ENCODE data around the gene CCL17.

Gene CCL17

DNA sequence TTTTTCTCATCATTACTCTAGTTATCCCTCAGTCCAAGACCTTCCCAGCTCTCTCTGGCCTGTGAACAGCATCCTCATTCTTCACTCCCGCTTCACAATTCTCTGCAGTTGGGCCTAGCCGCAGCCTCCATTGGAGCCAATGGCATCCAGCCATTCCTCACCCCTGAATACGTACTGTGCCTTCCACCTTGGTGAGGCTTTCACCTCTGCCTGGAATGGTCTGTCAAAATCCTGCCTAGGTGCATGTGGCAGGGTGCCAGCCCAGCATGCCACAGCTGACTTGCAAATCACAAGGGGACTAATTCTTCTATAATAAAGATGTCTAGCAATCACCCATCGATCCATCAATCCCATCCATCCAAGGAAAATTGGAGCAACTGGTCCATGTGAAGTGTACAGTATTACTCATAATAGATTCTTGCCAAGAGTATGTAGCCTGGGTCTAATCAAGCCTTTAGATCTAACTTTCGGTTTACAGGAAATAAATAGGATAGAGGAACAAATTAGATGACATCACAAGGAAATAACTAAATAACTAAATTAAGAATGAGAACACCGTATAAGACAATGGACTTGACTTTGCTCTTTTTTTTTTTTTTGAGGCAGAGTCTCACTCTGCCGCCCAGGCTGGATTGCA lies 37.3 kb upstream of the CCL17 start:
- Histone ChIP-seq H3K27ac (ENCODE audit: low read depth, low read length) (no peak overlapping the region), H3K4me3 (ENCODE audit: low read length) (no peak overlapping the region), H3K9me2 (replicated peaks; ENCODE audit: control insufficient read depth, low read length) (no peaks in the 10 kb centered on the region), H3K79me2 (ENCODE audit: control insufficient read depth, low read length) (no peaks in the 10 kb centered on the region), H3F3A (ENCODE audit: control insufficient read depth, insufficient read depth) (no peaks in the 10 kb centered on the region), H4K20me1 (ENCODE audit: control insufficient read depth, insufficient read depth, low read depth, low read length) (no peaks in the 10 kb centered on the region), H3K36me3 (ENCODE audit: control insufficient read depth, low read length) (no peaks in the 10 kb centered on the region), H3K27me3 (ENCODE audit: control insufficient read depth, low read length) (peaks cover 32% of the 10 kb centered on the region), H3K9me3 (ENCODE audit: control insufficient read depth, insufficient read depth, low read length) (no peaks in the 10 kb centered on the region), H3K4me2 (ENCODE audit: low read length) (no peak overlapping the region), H3K4me1 (ENCODE audit: control insufficient read depth, low read length) (no peaks in the 10 kb centered on the region)
- TF ChIP-seq, protein P1, sequence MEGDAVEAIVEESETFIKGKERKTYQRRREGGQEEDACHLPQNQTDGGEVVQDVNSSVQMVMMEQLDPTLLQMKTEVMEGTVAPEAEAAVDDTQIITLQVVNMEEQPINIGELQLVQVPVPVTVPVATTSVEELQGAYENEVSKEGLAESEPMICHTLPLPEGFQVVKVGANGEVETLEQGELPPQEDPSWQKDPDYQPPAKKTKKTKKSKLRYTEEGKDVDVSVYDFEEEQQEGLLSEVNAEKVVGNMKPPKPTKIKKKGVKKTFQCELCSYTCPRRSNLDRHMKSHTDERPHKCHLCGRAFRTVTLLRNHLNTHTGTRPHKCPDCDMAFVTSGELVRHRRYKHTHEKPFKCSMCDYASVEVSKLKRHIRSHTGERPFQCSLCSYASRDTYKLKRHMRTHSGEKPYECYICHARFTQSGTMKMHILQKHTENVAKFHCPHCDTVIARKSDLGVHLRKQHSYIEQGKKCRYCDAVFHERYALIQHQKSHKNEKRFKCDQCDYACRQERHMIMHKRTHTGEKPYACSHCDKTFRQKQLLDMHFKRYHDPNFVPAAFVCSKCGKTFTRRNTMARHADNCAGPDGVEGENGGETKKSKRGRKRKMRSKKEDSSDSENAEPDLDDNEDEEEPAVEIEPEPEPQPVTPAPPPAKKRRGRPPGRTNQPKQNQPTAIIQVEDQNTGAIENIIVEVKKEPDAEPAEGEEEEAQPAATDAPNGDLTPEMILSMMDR (IDR thresholded peaks at IDR 0.05; ENCODE audit: low read depth, low read length, poor library complexity, severe bottlenecking) = no peak
- no peak for TF ChIP-seq EZH2phosphoT487 (IDR thresholded peaks at IDR 0.05; ENCODE audit: borderline replicate concordance, low read length)

- no peaks in the 10 kb centered on the region for H3K4me1 ChIP-seq (ENCODE audit: control insufficient read depth, low read length)
- no peaks in the 10 kb centered on the region for H3K9me3 ChIP-seq (ENCODE audit: control insufficient read depth, insufficient read depth, low read length)
- H3K36me3 ChIP-seq (ENCODE audit: control insufficient read depth, low read length) = no peaks in the 10 kb centered on the region
- H3K4me2 ChIP-seq (ENCODE audit: low read length) = no peak overlapping the region
- no peak overlapping the region for H3K4me3 ChIP-seq (ENCODE audit: low read length)
- H3F3A ChIP-seq (ENCODE audit: control insufficient read depth, insufficient read depth) = no peaks in the 10 kb centered on the region
- no peaks in the 10 kb centered on the region for H3K9me2 ChIP-seq (replicated peaks; ENCODE audit: control insufficient read depth, low read length)
- no peaks in the 10 kb centered on the region for H3K79me2 ChIP-seq (ENCODE audit: control insufficient read depth, low read length)
- TF ChIP-seq EZH2phosphoT487 (IDR thresholded peaks at IDR 0.05; ENCODE audit: borderline replicate concordance, low read length) = no peak
- TF ChIP-seq, protein P1 (IDR thresholded peaks at IDR 0.05; ENCODE audit: low read depth, low read length, poor library complexity, severe bottlenecking) = no peak
- H4K20me1 ChIP-seq (ENCODE audit: control insufficient read depth, insufficient read depth, low read depth, low read length) = no peaks in the 10 kb centered on the region
- no peak overlapping the region for H3K27ac ChIP-seq (ENCODE audit: low read depth, low read length)
- peaks cover 34% of the 10 kb centered on the region for H3K27me3 ChIP-seq (ENCODE audit: control insufficient read depth, low read length)
These were observed 32.8 kb upstream of the CCL17 start for GRCh38 chr16:57371494-57372371.

- Histone ChIP-seq H3K27me3 (ENCODE audit: control insufficient read depth, low read length) (peaks cover 30% of the 10 kb centered on the region), H3F3A (ENCODE audit: control insufficient read depth, insufficient read depth) (no peaks in the 10 kb centered on the region), H3K36me3 (ENCODE audit: control insufficient read depth, low read length) (no peaks in the 10 kb centered on the region), H3K79me2 (ENCODE audit: control insufficient read depth, low read length) (no peaks in the 10 kb centered on the region), H3K4me3 (ENCODE audit: low read length) (no peak within 1 kb of the TSS), H3K4me1 (ENCODE audit: control insufficient read depth, low read length) (peaks cover 6% of the 10 kb centered on the region), H3K9me2 (replicated peaks; ENCODE audit: control insufficient read depth, low read length) (no peaks in the 10 kb centered on the region), H3K4me2 (ENCODE audit: low read length) (no peak within 1 kb of the TSS), H4K20me1 (ENCODE audit: control insufficient read depth, insufficient read depth, low read depth, low read length) (no peaks in the 10 kb centered on the region), H3K27ac (ENCODE audit: low read depth, low read length) (no peak within 1 kb of the TSS), H3K9me3 (ENCODE audit: control insufficient read depth, insufficient read depth, low read length) (no peaks in the 10 kb centered on the region)
- TF ChIP-seq, protein P1 (IDR thresholded peaks at IDR 0.05; ENCODE audit: low read depth, low read length, poor library complexity, severe bottlenecking) = no peak
- TF ChIP-seq EZH2phosphoT487 (IDR thresholded peaks at IDR 0.05; ENCODE audit: borderline replicate concordance, low read length) = no peak
These were observed 32.0 kb upstream of the CCL17 start, which contains the start of gene CX3CL1 for GRCh38 chr16:57372372-57373116. CX3CL1 (plus strand) TSS chr16:57372490; CDS start chr16:57372569, 79 bp downstream.
